HepG2 (cell line): ENCODE measurements around the gene ATP5F1A. TPM values are rescaled to one million over a fixed set of nuclear protein-coding genes. Genes with fewer than 3 reads are reported as not detected.

Experiments used
- ATAC-seq: fragments of 200-7000 bp; cut with Tn5 transposase; 3 replicates; pipeline ENCODE4 v1.9.1; 2020; ENCODE audit warnings: mild to moderate bottlenecking, moderate library complexity
- BruUV-seq: library from RNA; stranded (reverse); fragments of 400-500 nt; replicated peaks from 2 replicates; lab custom pipeline; 2021; lab: Mats Ljungman, UMichigan
- CTCF ChIA-PET: fragments of 300-600 bp; formaldehyde crosslinking; extraction: SDS; loops from one replicate; lab custom pipeline; 2021; ENCODE audit warnings: low total read pairs, inconsistent platforms, low intra/inter-chr PET ratio; lab: Yijun Ruan, JAX
- POLR2A ChIA-PET: fragments of 350-600 bp; sonication (Branson Sonifier 250); formaldehyde crosslinking; loops from one replicate; lab custom pipeline; 2020; ENCODE audit warnings: antibody characterized with exemption, inconsistent platforms; lab: Yijun Ruan, JAX
- DNase-seq: peaks from one replicate; pipeline ENCODE4 v3.0.0-alpha.2; 2015; ENCODE audit warnings: low spot score
- FAIRE-seq: peaks from 3 replicates; lab custom pipeline; 2011; peaks lifted over from hg19 to GRCh38; lab: Jason Lieb, UNC
- H2AFZ ChIP-seq: one replicate; pipeline ENCODE4 v1.6.1; 2011; ENCODE audit warnings: low read length, inconsistent platforms
- H3K27ac ChIP-seq: fragments of 300-600 bp; 3 replicates; pipeline ENCODE4 v1.8.0; 2011; ENCODE audit warnings: mixed run types, mild to moderate bottlenecking, mixed read lengths, low read length, inconsistent platforms; ENCODE audit not compliant: insufficient read depth; ENCODE audit errors: extremely low read length
- H3K27me3 ChIP-seq, 2 experiments: fragments of 200-600 bp in 1 of 2; 2 replicates in 1 of 2; 3 replicates in 1 of 2; pipeline versions ENCODE4 v1.6.0 to v1.8.0; 2011; ENCODE audit warnings: low read length in 2 of 2, mild to moderate bottlenecking in 2 of 2, moderate library complexity in 2 of 2, inconsistent platforms in 1 of 2; ENCODE audit not compliant: insufficient read depth in 2 of 2, control insufficient read depth in 1 of 2
- H3K36me3 ChIP-seq, 2 experiments: fragments of 200-600 bp in 1 of 2; replicated peaks in 1 of 2; 2 replicates in 1 of 2; 3 replicates in 1 of 2; pipeline versions ENCODE4 v1.5.1 to v1.8.0; 2011; ENCODE audit warnings: low read length in 2 of 2, inconsistent platforms in 1 of 2; ENCODE audit not compliant: insufficient read depth in 2 of 2, control insufficient read depth in 1 of 2
- H3K4me1 ChIP-seq: 2 replicates; pipeline ENCODE4 v1.5.1; 2012; ENCODE audit warnings: low read length, inconsistent platforms; ENCODE audit not compliant: insufficient read depth
- H3K4me2 ChIP-seq: 2 replicates; pipeline ENCODE4 v1.6.0; 2011; ENCODE audit warnings: low read depth, low read length, inconsistent platforms
- H3K4me3 ChIP-seq, 3 experiments: fragments of 200-600 bp in 1 of 3; sonication (generic), shearing (Covaris generic) in 1 of 3; replicated peaks in 1 of 3; 2 replicates each; pipeline ENCODE4 v1.5.1; 2011 to 2016; ENCODE audit warnings: low read length in 3 of 3, inconsistent platforms in 2 of 3, low read depth in 2 of 3, mild to moderate bottlenecking in 2 of 3, control low read depth in 1 of 3, mixed read lengths in 1 of 3; ENCODE audit not compliant: insufficient read depth in 1 of 3
- H3K79me2 ChIP-seq: one replicate; pipeline ENCODE4 v1.6.1; 2011; ENCODE audit warnings: low read length, inconsistent platforms; ENCODE audit not compliant: insufficient read depth
- H3K9ac ChIP-seq: 2 replicates; pipeline ENCODE4 v1.6.0; 2011; ENCODE audit warnings: mild to moderate bottlenecking, low read depth, low read length, inconsistent platforms; ENCODE audit not compliant: insufficient read depth
- H3K9me3 ChIP-seq: 2 replicates; pipeline ENCODE4 v1.5.1; 2012; ENCODE audit warnings: mild to moderate bottlenecking, low read length
- H4K20me1 ChIP-seq: 2 replicates; pipeline ENCODE4 v1.6.0; 2011; ENCODE audit warnings: inconsistent platforms, mild to moderate bottlenecking, low read length, moderate library complexity; ENCODE audit not compliant: insufficient read depth
- ATRX ChIP-seq: sonication (generic); formaldehyde crosslinking; IDR thresholded peaks from 2 replicates; pipeline ENCODE4 v1.4.0; 2020; ENCODE audit warnings: missing genetic modification reagents, borderline replicate concordance
- CBX1 ChIP-seq: IDR thresholded peaks from one replicate; pipeline ENCODE4 v1.6.1; 2016; ENCODE audit warnings: antibody characterized with exemption, low read depth
- CHD2 ChIP-seq: IDR thresholded peaks from 2 replicates; pipeline ENCODE4 v1.6.1; 2011; ENCODE audit warnings: low read depth, low read length, improper control_type of control experiment
- IKZF4 ChIP-seq: sonication (generic); formaldehyde crosslinking; IDR thresholded peaks from 2 replicates; pipeline ENCODE4 v1.5.1; 2020; ENCODE audit warnings: borderline replicate concordance, mild to moderate bottlenecking, low read depth, missing genetic modification reagents; ENCODE audit errors: not compliant biosample characterization
- IRF9 ChIP-seq: sonication (generic); formaldehyde crosslinking; IDR thresholded peaks from 2 replicates; pipeline ENCODE4 v1.8.0; 2022; ENCODE audit warnings: missing genetic modification reagents, mild to moderate bottlenecking, borderline replicate concordance
- JUNB ChIP-seq: sonication (generic); formaldehyde crosslinking; IDR thresholded peaks from 2 replicates; pipeline ENCODE4 v1.8.0; 2022; ENCODE audit warnings: missing genetic modification reagents, mild to moderate bottlenecking, borderline replicate concordance
- MIER3 ChIP-seq: IDR thresholded peaks from 2 replicates; pipeline ENCODE4 v1.6.1; 2016; ENCODE audit warnings: missing compliant biosample characterization, borderline replicate concordance
- NONO ChIP-seq, 2 experiments: fragments of 450-650 bp in 1 of 2; sonication (generic) in 1 of 2; formaldehyde crosslinking in 1 of 2; IDR thresholded peaks in 1 of 2; conservative IDR thresholded peaks in 1 of 2; 2 replicates each; pipeline versions ENCODE4 v1.6.1 to v1.8.0; 2017 to 2022; ENCODE audit warnings: mild to moderate bottlenecking in 1 of 2, missing genetic modification reagents in 1 of 2, moderate library complexity in 1 of 2
- PHF20 ChIP-seq: sonication (generic); formaldehyde crosslinking; IDR thresholded peaks from 2 replicates; pipeline ENCODE4 v1.5.0; 2020; ENCODE audit warnings: mild to moderate bottlenecking, missing genetic modification reagents
- PREB ChIP-seq: sonication (generic); formaldehyde crosslinking; IDR thresholded peaks from 2 replicates; pipeline ENCODE4 v1.4.0; 2020; ENCODE audit warnings: missing genetic modification reagents
- RNF2 ChIP-seq: fragments of 450-650 bp; conservative IDR thresholded peaks from 2 replicates; pipeline ENCODE4 v1.6.1; 2016; ENCODE audit warnings: low read depth
- RORA ChIP-seq: sonication (generic); formaldehyde crosslinking; IDR thresholded peaks from 2 replicates; pipeline ENCODE4 v1.5.0; 2020; ENCODE audit warnings: mild to moderate bottlenecking, missing genetic modification reagents, moderate library complexity
- SOX13 ChIP-seq, 3 experiments: fragments of 450-650 bp in 1 of 3; sonication (generic) in 1 of 3; formaldehyde crosslinking in 1 of 3; IDR thresholded peaks in 2 of 3; conservative IDR thresholded peaks in 1 of 3; 2 replicates each; pipeline versions ENCODE4 v1.5.0 to v1.6.1; 2016 to 2020; ENCODE audit warnings: antibody characterized with exemption in 1 of 3, mild to moderate bottlenecking in 1 of 3, missing compliant biosample characterization in 1 of 3, missing genetic modification reagents in 1 of 3, moderate library complexity in 1 of 3
- THAP11 ChIP-seq: IDR thresholded peaks from 2 replicates; pipeline ENCODE4 v1.6.1; 2016; ENCODE audit warnings: missing biosample characterization, missing genetic modification reagents
- ZNF574 ChIP-seq: sonication (generic); formaldehyde crosslinking; IDR thresholded peaks from 2 replicates; pipeline ENCODE4 v1.4.0; 2020; ENCODE audit warnings: missing genetic modification reagents
- ZNF615 ChIP-seq: sonication (generic); formaldehyde crosslinking; IDR thresholded peaks from 2 replicates; pipeline ENCODE4 v1.5.0; 2020; ENCODE audit warnings: mild to moderate bottlenecking, missing genetic modification reagents, borderline replicate concordance
- ZNF788 ChIP-seq: sonication (generic); formaldehyde crosslinking; IDR thresholded peaks from 2 replicates; pipeline ENCODE4 v1.5.0; 2020; ENCODE audit warnings: mild to moderate bottlenecking, missing genetic modification reagents, borderline replicate concordance
- WGBS: methylation state at CpG from one replicate; pipeline ENCODE4 v1.1.6; 2017; ENCODE audit warnings: low lambda C conversion rate; 5-methylcytosine and 5-hydroxymethylcytosine counted together
- in situ Hi-C: cut with HindIII; loops from 2 replicates; pipeline ENCODE4 v1.10.0; 2017; ENCODE audit warnings: low pct_unique_long_range_greater_than_20kb; ENCODE audit not compliant: extremely low pct_ligation_motif_present
- intact Hi-C: fragments of 100-400 bp; cut with micrococcal nuclease; formaldehyde crosslinking; loops from one replicate; pipeline ENCODE4 v1.10.0; 2022; ENCODE audit not compliant: unreplicated experiment
- polyA plus RNA-seq, 8 experiments: library from polyadenylated mRNA; depleted of rRNA in 3 of 8; stranded (reverse) in 7 of 8; unstranded in 1 of 8; fragments of >200 nt; fragmentation: Illumina TruSeq in 4 of 8; extraction: Trizol in 4 of 8; gene quantifications; 2 replicates each; pipeline versions ENCODE4 v1.2.1 to v1.2.3, GENCODE V29; 2011 to 2016; ENCODE audit warnings: low read depth in 4 of 8, missing spikeins in 1 of 8, mixed read lengths in 1 of 8; ENCODE audit not compliant: insufficient read depth in 1 of 8
- total RNA-seq, 5 experiments: library from RNA; depleted of rRNA; stranded (reverse); fragments of >200 nt; fragmentation: Illumina TruSeq; extraction: Trizol; gene quantifications; 2 replicates each; pipeline ENCODE4 v1.2.3, GENCODE V29; 2016; ENCODE audit warnings: low read depth in 1 of 5

ATP5F1A gene
- total and polyA plus RNA-seq, 2 of the 13 experiments (the other 11 are each of a cell fraction or from before 2014, with no cell fraction given): 459 to 922 TPM

- no peak overlapping the region for H2AFZ ChIP-seq
- peak; percentile 14 for ATAC-seq
- peak overlapping the region in 2 of 3 experiments; percentile 54 to 72; a peak in 4 of 6 replicates for H3K4me3 ChIP-seq
- no TSS peak for BruUV-seq
- FAIRE-seq: no peak
- ChIA-PET CTCF (no interaction called here), POLR2A (no interaction called here)
- H3K4me2 ChIP-seq: peak overlapping the region; percentile 77
- peak overlapping the region; percentile 54; the same call in 1 of the 2 replicates for H3K9ac ChIP-seq
- no peak overlapping the region for H3K27ac ChIP-seq
- no peak for DNase-seq
- intact Hi-C loops (loop anchor here (1.0 to 10.0 kb wide), 3 partner anchors 91 to 136 kb away; partner anchors contain the start of gene EPG5), in situ Hi-C loops (loop anchor here (5.0 to 10.0 kb wide), 2 partner anchors 104 to 376 kb away; partner anchors contain the start of gene EPG5)
- TF ChIP-seq NONO (IDR thresholded peaks at IDR 0.05) (no peak), NONO (CRISPR knock-in tag; conservative IDR thresholded peaks at IDR 0.05) (no peak), CBX1 (no peak), ATRX (CRISPR knock-in tag) (no peak), ZNF574 (no peak), IKZF4 (no peak), JUNB (CRISPR knock-in tag) (no peak), PREB (CRISPR knock-in tag) (no peak), THAP11 (no peak), PHF20 (no peak), ZNF615 (CRISPR knock-in tag) (no peak), CHD2 (no peak), MIER3 (CRISPR knock-in tag) (no peak), SOX13 (IDR thresholded peaks at IDR 0.05) (no peak), SOX13 (CRISPR knock-in tag; conservative IDR thresholded peaks at IDR 0.05 in 1 of 2, IDR thresholded peaks at IDR 0.05 in 1 of 2) (no peak), RNF2 (no peak), RORA (CRISPR knock-in tag) (no peak), ZNF788 (CRISPR knock-in tag) (no peak), IRF9 (CRISPR knock-in tag) (no peak)
- peaks cover 21% of the 10 kb centered on the region for H3K4me1 ChIP-seq
- H3K27me3 ChIP-seq: peaks cover 12 to 39% of the 10 kb centered on the region in 2 experiments; a peak in 4 of 5 replicates
- no peaks in the 10 kb centered on the region for H3K79me2 ChIP-seq
- WGBS: 30% methylated on average over 7 of the region's 13 CpGs
- H3K36me3 ChIP-seq: no peaks in the 10 kb centered on the region
- no peaks in the 10 kb centered on the region for H3K9me3 ChIP-seq
- H4K20me1 ChIP-seq: peaks cover 9% of the 10 kb centered on the region; the same call in 1 of the 2 replicates
These were observed 27.1 kb downstream of the ATP5F1A start for GRCh38 chr18:46070815-46071652.
